Measurements from ENCODE around the gene GNPTAB. TPM values are rescaled to one million over a fixed set of nuclear protein-coding genes. Genes with fewer than 3 reads are reported as not detected.

Gene GNPTAB
- total and polyA plus RNA-seq, 2 of the 8 experiments (the other 6 are each of a cell fraction or from before 2014, with no cell fraction given), result 21.5 to 51.3 TPM

GRCh38 chr12:101761781-101762180, 69.0 kb downstream of the GNPTAB start:
- H2BK20ac ChIP-seq (ENCODE audit: low read length), result no peak overlapping the region
- H2BK15ac ChIP-seq (ENCODE audit: low read length), result no peak overlapping the region
- no peaks in the 10 kb centered on the region for H3K27me3 ChIP-seq (replicated peaks in 1 of 4; ENCODE audit: control insufficient read depth in 3 of 4, extremely low read depth in 1 of 4, insufficient read depth in 3 of 4, low read length in 3 of 4)
- H4K20me1 ChIP-seq (replicated peaks in 1 of 2; ENCODE audit: control insufficient read depth in 1 of 2, insufficient read depth in 2 of 2, low read length in 2 of 2), result no peaks in the 10 kb centered on the region
- H3K18ac ChIP-seq (ENCODE audit: extremely low read depth, low read length), result no peak overlapping the region
- H3K4me3 ChIP-seq (ENCODE audit: extremely low read depth in 1 of 4, insufficient read depth in 2 of 4, low read depth in 3 of 4, low read length in 4 of 4), result no peak overlapping the region
- peaks cover 7 to 58% (median 25%) of the 10 kb centered on the region in 4 experiments; a peak in 6 of 8 replicates for H3K36me3 ChIP-seq (ENCODE audit: control insufficient read depth in 2 of 4, insufficient read depth in 4 of 4, low read length in 3 of 4)
- H3K79me1 ChIP-seq (ENCODE audit: low read depth, low read length), result no peaks in the 10 kb centered on the region; the same call in 1 of the 2 replicates
- no peak overlapping the region for H4K91ac ChIP-seq (replicated peaks; ENCODE audit: insufficient read length, low read length)
- H3K79me2 ChIP-seq (ENCODE audit: control insufficient read depth in 1 of 2, insufficient read depth in 2 of 2, low read length in 2 of 2), result no peaks in the 10 kb centered on the region
- no peak overlapping the region for H2BK12ac ChIP-seq (ENCODE audit: low read depth, low read length)
- H2AFZ ChIP-seq (ENCODE audit: low read length), result no peak overlapping the region
- no peak overlapping the region for H3K9ac ChIP-seq (replicated peaks in 1 of 4; ENCODE audit: extremely low read depth in 1 of 4, low read depth in 3 of 4, low read length in 3 of 4)
- H3K23me2 ChIP-seq (ENCODE audit: low read depth, low read length), result no peaks in the 10 kb centered on the region
- H3K9me3 ChIP-seq (ENCODE audit: insufficient read depth in 2 of 2, low read depth in 1 of 2, low read length in 1 of 2), result no peaks in the 10 kb centered on the region
- H2BK120ac ChIP-seq (replicated peaks; ENCODE audit: low read depth, low read length), result no peak overlapping the region
- H3K27ac ChIP-seq (ENCODE audit: low read depth, low read length), result no peak overlapping the region; the same call in 1 of the 2 replicates
- POLR2A ChIA-PET (ENCODE audit: partially characterized antibody), result interaction anchor here (0.5 kb wide), 1 partner anchor 65 kb away, joined by 3 read pairs; no protein-coding TSS in a partner anchor
- no peak overlapping the region for H3K23ac ChIP-seq (ENCODE audit: insufficient read length)
- TF ChIP-seq SUZ12 (IDR thresholded peaks at IDR 0.05; ENCODE audit: low read length), result no peak
- no peak for TF ChIP-seq TCF12 (IDR thresholded peaks at IDR 0.05; ENCODE audit: low read depth, low read length)
- TF ChIP-seq, protein P1, sequence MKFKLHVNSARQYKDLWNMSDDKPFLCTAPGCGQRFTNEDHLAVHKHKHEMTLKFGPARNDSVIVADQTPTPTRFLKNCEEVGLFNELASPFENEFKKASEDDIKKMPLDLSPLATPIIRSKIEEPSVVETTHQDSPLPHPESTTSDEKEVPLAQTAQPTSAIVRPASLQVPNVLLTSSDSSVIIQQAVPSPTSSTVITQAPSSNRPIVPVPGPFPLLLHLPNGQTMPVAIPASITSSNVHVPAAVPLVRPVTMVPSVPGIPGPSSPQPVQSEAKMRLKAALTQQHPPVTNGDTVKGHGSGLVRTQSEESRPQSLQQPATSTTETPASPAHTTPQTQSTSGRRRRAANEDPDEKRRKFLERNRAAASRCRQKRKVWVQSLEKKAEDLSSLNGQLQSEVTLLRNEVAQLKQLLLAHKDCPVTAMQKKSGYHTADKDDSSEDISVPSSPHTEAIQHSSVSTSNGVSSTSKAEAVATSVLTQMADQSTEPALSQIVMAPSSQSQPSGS (IDR thresholded peaks at IDR 0.05; ENCODE audit: low read length), result no peak
- TF ChIP-seq CTBP2 (IDR thresholded peaks at IDR 0.05; ENCODE audit: borderline replicate concordance, insufficient read depth, insufficient read length, low read length), result no peak
- TF ChIP-seq CBX5 (IDR thresholded peaks at IDR 0.05; ENCODE audit: low read depth, low read length), result no peak
- TF ChIP-seq RBBP5 (IDR thresholded peaks at IDR 0.05; ENCODE audit: borderline replicate concordance, low read depth, low read length), result no peak
- no peak for TF ChIP-seq RAD21 (IDR thresholded peaks at IDR 0.05 in 1 of 2, conservative IDR thresholded peaks at IDR 0.05 in 1 of 2; ENCODE audit: low read depth in 2 of 2, low read length in 2 of 2)
- DNase-seq (ENCODE audit: low read depth in 1 of 2, low spot score in 2 of 2) (no peak), FAIRE-seq (peak; percentile 63)
- H2AK5ac ChIP-seq (ENCODE audit: low read depth, low read length), result no peak overlapping the region
- no peak overlapping the region for H4K8ac ChIP-seq (ENCODE audit: extremely low read depth, insufficient read depth, low read length)
- no peak overlapping the region for H3K4me2 ChIP-seq (ENCODE audit: insufficient read depth in 1 of 2, low read depth in 2 of 2, low read length in 2 of 2)
- 84% methylated on average over 4 of the region's 4 CpGs; no CpG with 5 or more reads in 1 of the 2 experiments for WGBS, 2 experiments (ENCODE audit: extremely low coverage in 1 of 2, insufficient coverage in 1 of 2, insufficient read length in 1 of 2, insufficient replicate concordance in 2 of 2, low coverage in 1 of 2, low lambda C conversion rate in 2 of 2, missing lambda C conversion rate in 1 of 2)
- CTCF ChIA-PET (ENCODE audit: partially characterized antibody), result interaction anchor here (0.8 to 5.0 kb wide), 6 partner anchors 11 to 78 kb away, joined by 3 to 38 read pairs (median 12); partner anchors contain the start of gene GNPTAB
- H3K56ac ChIP-seq (replicated peaks; ENCODE audit: insufficient read length, low read depth, low read length), result no peak overlapping the region
- no peak overlapping the region for H3K14ac ChIP-seq (ENCODE audit: insufficient read length)
- no peak overlapping the region for H4K5ac ChIP-seq (ENCODE audit: insufficient read length, low read depth, low read length)
- no peak overlapping the region for H2BK5ac ChIP-seq (ENCODE audit: low read depth, low read length)
- H3K4me1 ChIP-seq (replicated peaks in 1 of 4; ENCODE audit: control insufficient read depth in 3 of 4, insufficient read depth in 4 of 4, low read length in 3 of 4), result no peaks in the 10 kb centered on the region
- no peak overlapping the region for H3K4ac ChIP-seq (replicated peaks; ENCODE audit: insufficient read length, low read depth, low read length)
